HepG2 (cell line): ENCODE results near the gene CALY. TPM values are rescaled to one million over a fixed set of nuclear protein-coding genes. Genes with fewer than 3 reads are reported as not detected.

Experiments used
- AKAP8 ChIP-seq: sonication (generic); formaldehyde crosslinking; IDR thresholded peaks from 2 replicates; pipeline ENCODE4 v1.5.1; 2020; ENCODE audit warnings: mild to moderate bottlenecking, missing genetic modification reagents
- ELF3 ChIP-seq: IDR thresholded peaks from 2 replicates; pipeline ENCODE4 v1.6.1; 2016; ENCODE audit warnings: missing genetic modification reagents, missing compliant biosample characterization
- KDM5A ChIP-seq: fragments of 200-600 bp; sonication (generic); IDR thresholded peaks from 2 replicates; pipeline ENCODE4 v1.7.0; 2018; ENCODE audit warnings: antibody characterized with exemption, mild to moderate bottlenecking, low read length, borderline replicate concordance
- MBNL3 ChIP-seq: fragments of 250-450 bp; sonication (Bioruptor Pico); conservative IDR thresholded peaks from 2 replicates; pipeline ENCODE4 v1.8.0; 2022; ENCODE audit warnings: mild to moderate bottlenecking, inconsistent platforms
- NCOA1 ChIP-seq: sonication (generic); formaldehyde crosslinking; IDR thresholded peaks from 2 replicates; pipeline ENCODE4 v1.9.0; 2021; ENCODE audit warnings: missing genetic modification reagents
- PAWR ChIP-seq: sonication (generic); formaldehyde crosslinking; IDR thresholded peaks from 2 replicates; pipeline ENCODE4 v1.4.0; 2020; ENCODE audit warnings: missing genetic modification reagents, mild to moderate bottlenecking, borderline replicate concordance
- PHF5A ChIP-seq: IDR thresholded peaks from one replicate; pipeline ENCODE4 v1.6.1; 2018; ENCODE audit warnings: low read depth, missing genetic modification reagents; ENCODE audit not compliant: unreplicated experiment
- RAD21 ChIP-seq: fragments of 450-650 bp; formaldehyde crosslinking; IDR thresholded peaks from 2 replicates; pipeline ENCODE4 v1.5.0; 2020; ENCODE audit warnings: mild to moderate bottlenecking
- SIX4 ChIP-seq: sonication (generic); formaldehyde crosslinking; IDR thresholded peaks from 2 replicates; pipeline ENCODE4 v1.4.0; 2020; ENCODE audit warnings: missing genetic modification reagents
- SMAD9 ChIP-seq: sonication (generic); formaldehyde crosslinking; IDR thresholded peaks from 2 replicates; pipeline ENCODE4 v1.5.1; 2020; ENCODE audit warnings: mild to moderate bottlenecking, missing genetic modification reagents
- TARDBP ChIP-seq: sonication (generic); formaldehyde crosslinking; IDR thresholded peaks from 2 replicates; pipeline ENCODE4 v1.8.0; 2022; ENCODE audit warnings: mild to moderate bottlenecking, missing genetic modification reagents
- WIZ ChIP-seq: sonication (generic); formaldehyde crosslinking; IDR thresholded peaks from 2 replicates; pipeline ENCODE4 v1.5.1; 2020; ENCODE audit warnings: mild to moderate bottlenecking, missing genetic modification reagents
- YEATS2 ChIP-seq: sonication (generic); formaldehyde crosslinking; IDR thresholded peaks from 2 replicates; pipeline ENCODE4 v1.4.0; 2020; ENCODE audit warnings: missing genetic modification reagents, borderline replicate concordance
- ZFX ChIP-seq: sonication (generic); formaldehyde crosslinking; IDR thresholded peaks from 2 replicates; pipeline ENCODE4 v1.4.0; 2020; ENCODE audit warnings: mild to moderate bottlenecking, low read depth, missing genetic modification reagents, moderate library complexity
- ZKSCAN5 ChIP-seq: sonication (generic); formaldehyde crosslinking; IDR thresholded peaks from 2 replicates; pipeline ENCODE4 v1.5.1; 2020; ENCODE audit warnings: mild to moderate bottlenecking, missing genetic modification reagents
- ZNF101 ChIP-seq: sonication (generic); formaldehyde crosslinking; IDR thresholded peaks from 2 replicates; pipeline ENCODE4 v1.4.0; 2020; ENCODE audit warnings: mild to moderate bottlenecking, low read depth, missing genetic modification reagents, borderline replicate concordance
- ZNF24 ChIP-seq: fragments of 450-650 bp; IDR thresholded peaks from 2 replicates; pipeline ENCODE4 v1.6.1; 2017; ENCODE audit warnings: antibody characterized with exemption, mild to moderate bottlenecking
- ZNF468 ChIP-seq: sonication (generic); formaldehyde crosslinking; IDR thresholded peaks from 2 replicates; pipeline ENCODE4 v1.8.0; 2022; ENCODE audit warnings: mild to moderate bottlenecking, moderate library complexity, missing genetic modification reagents
- ZNF724P ChIP-seq: sonication (generic); formaldehyde crosslinking; IDR thresholded peaks from 2 replicates; pipeline ENCODE4 v1.8.0; 2022; ENCODE audit warnings: missing genetic modification reagents, borderline replicate concordance
- ZNF776 ChIP-seq: sonication (generic); formaldehyde crosslinking; IDR thresholded peaks from 2 replicates; pipeline ENCODE4 v1.4.0; 2020; ENCODE audit warnings: mild to moderate bottlenecking, missing genetic modification reagents
- polyA plus RNA-seq, 8 experiments: library from polyadenylated mRNA; depleted of rRNA in 3 of 8; stranded (reverse) in 7 of 8; unstranded in 1 of 8; fragments of >200 nt; fragmentation: Illumina TruSeq in 4 of 8; extraction: Trizol in 4 of 8; gene quantifications; 2 replicates each; pipeline versions ENCODE4 v1.2.1 to v1.2.3, GENCODE V29; 2011 to 2016; ENCODE audit warnings: low read depth in 4 of 8, missing spikeins in 1 of 8, mixed read lengths in 1 of 8; ENCODE audit not compliant: insufficient read depth in 1 of 8
- total RNA-seq, 5 experiments: library from RNA; depleted of rRNA; stranded (reverse); fragments of >200 nt; fragmentation: Illumina TruSeq; extraction: Trizol; gene quantifications; 2 replicates each; pipeline ENCODE4 v1.2.3, GENCODE V29; 2016; ENCODE audit warnings: low read depth in 1 of 5
- TF ChIP-seq, protein P1 (sequence below): sonication (generic); formaldehyde crosslinking; conservative IDR thresholded peaks from 2 replicates; pipeline ENCODE4 v1.8.0; 2022; ENCODE audit warnings: missing genetic modification reagents
- TF ChIP-seq, protein P2 (sequence below): sonication (generic); formaldehyde crosslinking; IDR thresholded peaks from 2 replicates; pipeline ENCODE4 v1.5.1; 2020; ENCODE audit warnings: missing genetic modification reagents, mild to moderate bottlenecking, borderline replicate concordance
- TF ChIP-seq, protein P3 (sequence below): sonication (generic); formaldehyde crosslinking; IDR thresholded peaks from 2 replicates; pipeline ENCODE4 v1.5.0; 2020; ENCODE audit warnings: missing genetic modification reagents, mild to moderate bottlenecking, borderline replicate concordance

The CALY gene
- total and polyA plus RNA-seq, 2 of the 13 experiments (the other 11 are each of a cell fraction or from before 2014, with no cell fraction given): 0.08 TPM; not detected in 1

DNA sequence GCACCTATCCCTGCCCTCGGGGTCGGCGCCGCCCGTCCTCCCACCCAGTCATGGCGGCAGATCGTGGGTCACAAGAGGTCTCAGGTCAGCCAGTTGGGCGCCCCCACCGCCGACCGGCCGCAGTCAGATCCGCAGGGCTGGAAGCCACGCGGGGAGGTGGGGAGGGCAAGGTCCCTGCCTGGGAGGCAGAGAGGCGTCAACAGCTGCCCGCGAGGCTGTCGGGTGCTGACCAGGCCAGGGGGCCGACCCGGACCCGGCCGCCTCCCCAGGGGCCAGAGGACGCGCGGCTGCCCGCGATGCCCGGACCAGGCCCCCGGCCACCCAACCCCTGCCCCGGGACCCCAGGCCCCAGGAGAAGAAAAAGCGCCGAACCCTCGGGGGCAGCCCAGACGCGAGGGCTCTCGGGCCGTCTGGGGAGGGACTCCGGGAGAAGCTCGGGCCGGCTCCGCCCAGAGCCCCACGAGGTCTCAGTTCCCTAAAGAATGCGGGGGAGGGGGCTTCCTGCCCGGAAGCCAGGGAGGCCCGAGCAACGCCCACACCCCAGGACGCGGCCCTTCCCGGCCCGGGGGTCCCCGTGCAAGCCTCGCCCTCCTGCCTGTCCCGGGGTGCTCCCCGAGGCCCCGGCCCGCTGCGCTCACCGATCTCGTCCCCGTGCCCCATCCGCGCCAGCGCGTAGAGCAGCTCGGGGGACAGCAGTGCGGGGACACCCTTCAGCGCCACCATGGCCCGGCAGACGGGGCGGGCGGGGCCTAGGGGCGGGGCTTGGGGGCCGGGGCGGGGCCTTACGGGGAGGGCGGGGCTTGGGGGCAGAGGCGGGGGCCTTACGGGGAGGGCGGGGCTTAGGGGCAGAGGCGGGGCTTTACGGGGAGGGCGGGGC lies 20.8 kb upstream of the CALY start, which contains the start of gene FUOM (continued):
- TF ChIP-seq TARDBP (CRISPR knock-in tag) (peak; percentile 41; the same call in 1 of the 2 replicates), NCOA1 (CRISPR knock-in tag) (no peak), MBNL3 (CRISPR knock-in tag) (no peak), YEATS2 (CRISPR knock-in tag) (no peak), RAD21 (peak; percentile 9), ZNF468 (CRISPR knock-in tag) (no peak), KDM5A (no peak), ZFX (CRISPR knock-in tag) (peak; percentile 78), ZKSCAN5 (CRISPR knock-in tag) (no peak), ZNF776 (CRISPR knock-in tag) (0 out of 2 replicates have a peak, but pooled peaks have one; percentile 10), WIZ (no peak), ZNF724P (CRISPR knock-in tag) (no peak), SMAD9 (CRISPR knock-in tag) (no peak), PHF5A (CRISPR knock-in tag) (no peak), ELF3 (CRISPR knock-in tag) (0 out of 2 replicates have a peak, but pooled peaks have one; percentile 15), ZNF24 (no peak), ZNF101 (CRISPR knock-in tag) (no peak), AKAP8 (no peak), PAWR (CRISPR knock-in tag) (no peak), SIX4 (no peak)
- TF ChIP-seq, protein P1, sequence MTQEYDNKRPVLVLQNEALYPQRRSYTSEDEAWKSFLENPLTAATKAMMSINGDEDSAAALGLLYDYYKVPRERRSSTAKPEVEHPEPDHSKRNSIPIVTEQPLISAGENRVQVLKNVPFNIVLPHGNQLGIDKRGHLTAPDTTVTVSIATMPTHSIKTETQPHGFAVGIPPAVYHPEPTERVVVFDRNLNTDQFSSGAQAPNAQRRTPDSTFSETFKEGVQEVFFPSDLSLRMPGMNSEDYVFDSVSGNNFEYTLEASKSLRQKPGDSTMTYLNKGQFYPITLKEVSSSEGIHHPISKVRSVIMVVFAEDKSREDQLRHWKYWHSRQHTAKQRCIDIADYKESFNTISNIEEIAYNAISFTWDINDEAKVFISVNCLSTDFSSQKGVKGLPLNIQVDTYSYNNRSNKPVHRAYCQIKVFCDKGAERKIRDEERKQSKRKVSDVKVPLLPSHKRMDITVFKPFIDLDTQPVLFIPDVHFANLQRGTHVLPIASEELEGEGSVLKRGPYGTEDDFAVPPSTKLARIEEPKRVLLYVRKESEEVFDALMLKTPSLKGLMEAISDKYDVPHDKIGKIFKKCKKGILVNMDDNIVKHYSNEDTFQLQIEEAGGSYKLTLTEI (CRISPR knock-in tag): no peak
- TF ChIP-seq, protein P2, sequence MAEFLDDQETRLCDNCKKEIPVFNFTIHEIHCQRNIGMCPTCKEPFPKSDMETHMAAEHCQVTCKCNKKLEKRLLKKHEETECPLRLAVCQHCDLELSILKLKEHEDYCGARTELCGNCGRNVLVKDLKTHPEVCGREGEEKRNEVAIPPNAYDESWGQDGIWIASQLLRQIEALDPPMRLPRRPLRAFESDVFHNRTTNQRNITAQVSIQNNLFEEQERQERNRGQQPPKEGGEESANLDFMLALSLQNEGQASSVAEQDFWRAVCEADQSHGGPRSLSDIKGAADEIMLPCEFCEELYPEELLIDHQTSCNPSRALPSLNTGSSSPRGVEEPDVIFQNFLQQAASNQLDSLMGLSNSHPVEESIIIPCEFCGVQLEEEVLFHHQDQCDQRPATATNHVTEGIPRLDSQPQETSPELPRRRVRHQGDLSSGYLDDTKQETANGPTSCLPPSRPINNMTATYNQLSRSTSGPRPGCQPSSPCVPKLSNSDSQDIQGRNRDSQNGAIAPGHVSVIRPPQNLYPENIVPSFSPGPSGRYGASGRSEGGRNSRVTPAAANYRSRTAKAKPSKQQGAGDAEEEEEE (CRISPR knock-in tag): no peak
- TF ChIP-seq, protein P3, sequence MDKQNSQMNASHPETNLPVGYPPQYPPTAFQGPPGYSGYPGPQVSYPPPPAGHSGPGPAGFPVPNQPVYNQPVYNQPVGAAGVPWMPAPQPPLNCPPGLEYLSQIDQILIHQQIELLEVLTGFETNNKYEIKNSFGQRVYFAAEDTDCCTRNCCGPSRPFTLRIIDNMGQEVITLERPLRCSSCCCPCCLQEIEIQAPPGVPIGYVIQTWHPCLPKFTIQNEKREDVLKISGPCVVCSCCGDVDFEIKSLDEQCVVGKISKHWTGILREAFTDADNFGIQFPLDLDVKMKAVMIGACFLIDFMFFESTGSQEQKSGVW (CRISPR knock-in tag): no peak
